Body of pancreas (tissue), 4 donors: ENCODE data around the gene KLK7. TPM values are rescaled to one million over a fixed set of nuclear protein-coding genes. Genes with fewer than 3 reads are reported as not detected.
"Not testable (repeated sequence)": the region's sequence is repeated elsewhere in the genome, so short reads cannot be mapped to it uniquely, and the experiment has no call there.

Experiments used
- ATAC-seq: fragments of 150-250 bp; one replicate; pipeline ENCODE4 v1.9.1; 2016
- DNase-seq, 4 donors: peaks; one replicate each; pipeline ENCODE4 v3.0.0-alpha.2; 2019
- H3K27ac ChIP-seq, 4 donors: fragments of 200-600 bp; sonication (generic); 1 replicate in 3 of 4; 2 replicates in 1 of 4; pipeline versions ENCODE4 v1.5.1 to v1.6.1; 2016 to 2019; ENCODE audit warnings: mild to moderate bottlenecking in 1 of 4, mixed read lengths in 1 of 4, moderate library complexity in 1 of 4
- H3K27me3 ChIP-seq, 2 donors: fragments of 200-600 bp; sonication (generic); one replicate each; pipeline ENCODE4 v1.6.0; 2016; ENCODE audit warnings: mild to moderate bottlenecking in 1 of 2
- H3K36me3 ChIP-seq, 2 donors: fragments of 200-600 bp; sonication (generic); replicated peaks in 1 of 2; 2 replicates each; pipeline ENCODE4 v1.5.1; 2016; ENCODE audit warnings: low read depth in 2 of 2; ENCODE audit not compliant: insufficient read depth in 1 of 2
- H3K4me1 ChIP-seq: fragments of 200-600 bp; sonication (generic); one replicate; pipeline ENCODE4 v1.6.0; 2016
- H3K4me3 ChIP-seq, 2 donors: fragments of 200-600 bp; sonication (generic); 1 replicate in 1 of 2; 2 replicates in 1 of 2; pipeline ENCODE4 v1.5.1; 2016 to 2019
- H3K9me3 ChIP-seq, 3 donors: fragments of 200-600 bp; sonication (generic); 1 replicate in 2 of 3; 2 replicates in 1 of 3; pipeline ENCODE4 v1.5.1; 2016
- POLR2A ChIP-seq, 3 donors: fragments of 450-650 bp; IDR thresholded peaks; one replicate each; pipeline ENCODE4 v1.6.1; 2016; ENCODE audit warnings: antibody characterized with exemption in 3 of 3, mild to moderate bottlenecking in 2 of 3
- WGBS, 2 donors: methylation state at CpG; one replicate each; pipeline ENCODE4 v1.1.5; 2017; 5-methylcytosine and 5-hydroxymethylcytosine counted together
- intact Hi-C: fragments of 100-400 bp; cut with DNase I; formaldehyde crosslinking; loops from one replicate; pipeline ENCODE4 v1.15.1; 2023
- total RNA-seq, 2 donors: library from RNA; depleted of rRNA; stranded (reverse); fragments of >200 nt; gene quantifications; one replicate each; pipeline ENCODE4 v1.1.0, GENCODE V29; 2016
- TF ChIP-seq, protein P1 (sequence below), 7 experiments: fragments of 450-650 bp in 4 of 7; fragments of 200-600 bp in 3 of 7; sonication (generic) in 3 of 7; IDR thresholded peaks; one replicate each; pipeline ENCODE4 v1.5.1; 2016 to 2019; ENCODE audit warnings: antibody characterized with exemption in 7 of 7

The KLK7 gene
- total RNA-seq, 2 donors from 2014 or later: 4.2 TPM; not detected in 1

- Histone ChIP-seq H3K27ac (no peak overlapping the region), H3K36me3 (no peaks in the 10 kb centered on the region), H3K27me3 (no peaks in the 10 kb centered on the region), H3K4me3 (no peak overlapping the region), H3K4me1 (no peaks in the 10 kb centered on the region), H3K9me3 (no peaks in the 10 kb centered on the region)
- no peak for DNase-seq
- no peak for TF ChIP-seq POLR2A (IDR thresholded peaks at IDR 0.05)
- TF ChIP-seq, protein P1, sequence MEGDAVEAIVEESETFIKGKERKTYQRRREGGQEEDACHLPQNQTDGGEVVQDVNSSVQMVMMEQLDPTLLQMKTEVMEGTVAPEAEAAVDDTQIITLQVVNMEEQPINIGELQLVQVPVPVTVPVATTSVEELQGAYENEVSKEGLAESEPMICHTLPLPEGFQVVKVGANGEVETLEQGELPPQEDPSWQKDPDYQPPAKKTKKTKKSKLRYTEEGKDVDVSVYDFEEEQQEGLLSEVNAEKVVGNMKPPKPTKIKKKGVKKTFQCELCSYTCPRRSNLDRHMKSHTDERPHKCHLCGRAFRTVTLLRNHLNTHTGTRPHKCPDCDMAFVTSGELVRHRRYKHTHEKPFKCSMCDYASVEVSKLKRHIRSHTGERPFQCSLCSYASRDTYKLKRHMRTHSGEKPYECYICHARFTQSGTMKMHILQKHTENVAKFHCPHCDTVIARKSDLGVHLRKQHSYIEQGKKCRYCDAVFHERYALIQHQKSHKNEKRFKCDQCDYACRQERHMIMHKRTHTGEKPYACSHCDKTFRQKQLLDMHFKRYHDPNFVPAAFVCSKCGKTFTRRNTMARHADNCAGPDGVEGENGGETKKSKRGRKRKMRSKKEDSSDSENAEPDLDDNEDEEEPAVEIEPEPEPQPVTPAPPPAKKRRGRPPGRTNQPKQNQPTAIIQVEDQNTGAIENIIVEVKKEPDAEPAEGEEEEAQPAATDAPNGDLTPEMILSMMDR (IDR thresholded peaks at IDR 0.05): no peak
- whole genome bisulfite sequencing, 2 donors: 27 to 35% methylated on average over 4 of the region's 4 CpGs
- intact Hi-C loops: no loop called here
- ATAC-seq: no peak
Observed at GRCh38 chr19:50998686-50999085, 15.0 kb upstream of the KLK7 start.

DNA sequence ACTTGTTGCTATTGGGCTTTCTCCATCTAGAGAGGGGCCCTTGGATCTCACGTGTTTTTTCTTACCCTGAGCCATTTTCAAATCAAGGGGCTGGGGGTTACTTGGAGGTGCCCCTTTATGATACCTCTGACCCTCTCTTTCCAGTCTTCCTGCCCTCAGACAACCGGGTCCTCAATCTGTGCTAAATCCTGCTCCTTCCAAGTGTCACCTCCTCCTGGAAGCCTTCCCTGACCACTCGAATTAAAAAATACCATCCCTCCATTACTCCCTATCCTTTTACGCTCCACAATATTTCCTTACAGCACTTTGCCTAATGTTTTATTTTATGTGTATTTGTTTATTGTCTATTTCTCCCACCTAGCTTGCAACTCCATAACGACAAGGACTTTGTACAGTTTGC, 14.3 kb upstream of the KLK7 start:
- H3K27me3 ChIP-seq: no peaks in the 10 kb centered on the region
- intact Hi-C loops: no loop called here
- no peak for ATAC-seq
- no peak overlapping the region for H3K27ac ChIP-seq
- no peak for DNase-seq
- 43 to 49% methylated on average over 5 of the region's 5 CpGs for WGBS, 2 donors
- no peaks in the 10 kb centered on the region for H3K9me3 ChIP-seq
- H3K36me3 ChIP-seq: no peaks in the 10 kb centered on the region
- H3K4me1 ChIP-seq: no peaks in the 10 kb centered on the region
- TF ChIP-seq, protein P1 (IDR thresholded peaks at IDR 0.05): no peak
- no peak for TF ChIP-seq POLR2A (IDR thresholded peaks at IDR 0.05)
- H3K4me3 ChIP-seq: no peak overlapping the region

DNA sequence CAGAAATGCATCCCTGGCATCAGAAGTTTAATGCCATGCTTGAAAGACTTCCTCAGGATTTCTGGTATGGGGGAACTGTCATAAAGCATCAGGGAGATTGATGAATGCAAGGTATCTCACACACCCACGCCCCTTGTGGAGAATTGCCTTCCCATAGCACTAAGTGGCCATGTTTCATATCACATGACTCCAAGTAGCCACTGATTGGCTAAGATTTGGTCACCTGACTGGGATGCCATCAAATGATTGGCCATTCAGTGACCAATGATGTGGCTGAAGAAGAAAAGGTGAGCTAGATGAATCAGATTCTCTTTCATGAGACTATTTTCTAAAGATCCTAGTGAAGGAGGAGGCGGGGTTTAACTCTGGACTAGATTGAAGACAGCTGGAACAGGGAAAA, 10.4 kb upstream of the KLK7 start:
- Histone ChIP-seq H3K4me1 (no peaks in the 10 kb centered on the region), H3K9me3 (no peaks in the 10 kb centered on the region), H3K36me3 (no peaks in the 10 kb centered on the region), H3K27me3 (no peaks in the 10 kb centered on the region), H3K27ac (no peak overlapping the region), H3K4me3 (no peak overlapping the region)
- intact Hi-C loops: no loop called here
- WGBS, 2 donors: 64 to 83% methylated on average over 2 of the region's 2 CpGs
- DNase-seq (no peak), ATAC-seq (no peak)
- TF ChIP-seq POLR2A (IDR thresholded peaks at IDR 0.05): no peak
- TF ChIP-seq, protein P1 (IDR thresholded peaks at IDR 0.05): no peak

- DNase-seq (no peak), ATAC-seq (no peak)
- H3K9me3 ChIP-seq: no peaks in the 10 kb centered on the region
- intact Hi-C loops: no loop called here
- H3K4me3 ChIP-seq: no peak overlapping the region
- 32% methylated on average over 2 of the region's 2 CpGs for WGBS, 2 donors
- no peaks in the 10 kb centered on the region for H3K4me1 ChIP-seq
- H3K27me3 ChIP-seq: no peaks in the 10 kb centered on the region
- no peaks in the 10 kb centered on the region for H3K36me3 ChIP-seq
- TF ChIP-seq POLR2A (IDR thresholded peaks at IDR 0.05): no peak
- TF ChIP-seq, protein P1 (IDR thresholded peaks at IDR 0.05): no peak
- no peak overlapping the region for H3K27ac ChIP-seq
Observed at GRCh38 chr19:50992666-50993035, 8.9 kb upstream of the KLK7 start.

GRCh38 chr19:50984416-50984815, 699 bp upstream of the KLK7 start:
- WGBS, 2 donors: 74 to 82% methylated on average over 14 of the region's 14 CpGs
- H3K4me1 ChIP-seq, H3K27ac ChIP-seq, H3K4me3 ChIP-seq, H3K36me3 ChIP-seq, DNase-seq, H3K9me3 ChIP-seq, ATAC-seq, H3K27me3 ChIP-seq, intact Hi-C loops: not testable (repeated sequence)
